DND-41 (cell line): ENCODE data around the gene DPP6.

Experiments
- EZH2 ChIP-seq: IDR thresholded peaks from 3 replicates; pipeline ENCODE4 v1.6.1; 2012; ENCODE audit warnings: borderline replicate concordance, low read depth, mild to moderate bottlenecking, moderate library complexity, low read length, inconsistent platforms; ENCODE audit not compliant: severe bottlenecking
- TF ChIP-seq, protein P1 (sequence below): IDR thresholded peaks from 2 replicates; pipeline ENCODE4 v1.5.1; 2012; ENCODE audit warnings: borderline replicate concordance, low read length, moderate library complexity, mild to moderate bottlenecking; ENCODE audit not compliant: poor library complexity, severe bottlenecking; ENCODE audit errors: extremely low read depth

DNA sequence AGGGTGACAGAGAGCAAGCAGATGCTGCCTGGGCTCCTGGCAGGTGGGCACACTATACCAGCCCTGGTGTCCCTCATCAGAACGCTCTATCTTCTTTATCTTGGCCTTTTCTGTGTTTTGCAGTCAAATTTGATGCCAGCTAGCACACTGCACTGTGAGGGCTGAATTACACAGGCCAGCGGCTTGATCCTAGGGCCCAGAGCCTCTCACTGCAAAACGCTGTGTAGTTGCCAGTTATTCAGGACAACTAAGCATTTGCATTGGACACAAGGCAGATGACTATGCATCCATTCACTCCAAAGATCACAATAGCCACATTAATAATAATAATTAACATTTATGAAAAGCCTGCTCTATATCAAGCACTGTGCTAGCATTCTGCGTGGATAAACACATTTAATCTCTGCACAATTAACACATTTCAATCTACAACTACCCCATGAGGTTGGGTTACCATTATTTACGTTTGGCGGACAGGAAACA, 850.4 kb downstream of the DPP6 start:
- no peak for TF ChIP-seq EZH2
- TF ChIP-seq, protein P1, sequence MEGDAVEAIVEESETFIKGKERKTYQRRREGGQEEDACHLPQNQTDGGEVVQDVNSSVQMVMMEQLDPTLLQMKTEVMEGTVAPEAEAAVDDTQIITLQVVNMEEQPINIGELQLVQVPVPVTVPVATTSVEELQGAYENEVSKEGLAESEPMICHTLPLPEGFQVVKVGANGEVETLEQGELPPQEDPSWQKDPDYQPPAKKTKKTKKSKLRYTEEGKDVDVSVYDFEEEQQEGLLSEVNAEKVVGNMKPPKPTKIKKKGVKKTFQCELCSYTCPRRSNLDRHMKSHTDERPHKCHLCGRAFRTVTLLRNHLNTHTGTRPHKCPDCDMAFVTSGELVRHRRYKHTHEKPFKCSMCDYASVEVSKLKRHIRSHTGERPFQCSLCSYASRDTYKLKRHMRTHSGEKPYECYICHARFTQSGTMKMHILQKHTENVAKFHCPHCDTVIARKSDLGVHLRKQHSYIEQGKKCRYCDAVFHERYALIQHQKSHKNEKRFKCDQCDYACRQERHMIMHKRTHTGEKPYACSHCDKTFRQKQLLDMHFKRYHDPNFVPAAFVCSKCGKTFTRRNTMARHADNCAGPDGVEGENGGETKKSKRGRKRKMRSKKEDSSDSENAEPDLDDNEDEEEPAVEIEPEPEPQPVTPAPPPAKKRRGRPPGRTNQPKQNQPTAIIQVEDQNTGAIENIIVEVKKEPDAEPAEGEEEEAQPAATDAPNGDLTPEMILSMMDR, result no peak
